HG03196 (cell line): ENCODE data around the gene PTTG2.

Experiments used
- ATAC-seq: cut with Tn5 transposase; IDR thresholded peaks from one replicate; pipeline ENCODE4 v1.9.1; 2021; ENCODE audit not compliant: unreplicated experiment

PTTG2 gene

DNA sequence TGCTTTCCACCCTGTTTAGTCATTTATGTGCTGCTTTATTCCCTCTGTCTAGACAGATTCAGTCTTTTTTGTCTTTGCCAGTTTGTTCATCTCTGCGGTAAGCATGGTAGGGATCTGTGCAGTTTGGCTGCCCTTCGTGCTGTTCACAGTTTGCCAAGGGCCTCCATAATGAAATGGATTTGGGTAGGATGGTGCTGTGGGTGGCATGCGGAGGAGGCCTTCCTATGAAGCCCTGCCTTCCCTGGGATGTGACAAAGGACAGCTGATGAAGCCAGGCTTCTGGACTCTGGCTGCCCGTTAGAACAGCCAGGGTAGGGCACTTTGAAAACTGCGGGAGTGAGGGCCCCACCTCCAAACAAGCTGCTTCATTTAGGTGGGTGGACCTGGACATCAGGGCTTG is 47.4 kb downstream of the PTTG2 start:
- ATAC-seq = no peak

DNA sequence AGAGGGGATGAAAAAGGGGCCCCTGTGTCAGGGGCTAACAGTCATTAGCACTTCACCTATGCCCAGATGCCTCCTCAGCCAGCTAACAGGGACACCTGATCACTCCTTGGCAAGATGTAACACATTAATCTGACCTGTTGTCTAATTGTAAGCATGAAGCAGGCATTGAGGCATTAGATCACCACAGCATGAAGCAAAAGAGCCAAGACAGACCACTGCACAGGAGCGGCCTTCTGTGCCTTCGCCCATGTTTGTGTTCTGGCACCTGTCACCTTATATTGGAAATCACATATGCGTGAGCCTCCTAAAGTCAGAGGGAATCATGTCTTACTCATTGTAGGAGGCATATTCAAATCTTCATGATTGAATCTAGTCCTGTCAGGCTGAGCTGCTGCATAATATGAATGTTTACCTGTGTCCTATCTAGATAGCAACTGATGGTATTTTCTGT is 48.4 kb downstream of the PTTG2 start:
- no peak for ATAC-seq

GRCh38 chr4:38009421-38009820 is 49.2 kb downstream of the PTTG2 start:
- no peak for ATAC-seq

DNA sequence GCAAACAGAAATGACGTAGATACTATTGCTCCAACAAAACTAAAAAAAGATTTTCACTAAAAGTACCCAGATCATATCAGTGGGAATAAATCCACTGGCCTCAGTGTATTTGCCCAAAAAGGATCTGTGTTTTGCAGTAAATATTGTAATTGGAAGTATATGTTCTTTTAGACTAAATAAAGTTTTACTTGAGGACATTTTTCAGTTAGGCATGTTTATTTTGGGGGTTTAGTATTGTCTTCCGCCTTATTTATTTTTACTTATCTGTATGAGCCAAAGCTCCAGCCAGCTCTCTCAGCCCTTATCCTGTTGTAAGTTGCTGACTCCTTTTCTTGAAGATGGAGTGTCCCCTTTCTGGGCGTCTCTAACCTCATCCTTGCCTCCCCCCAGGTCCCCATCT is 49.8 kb downstream of the PTTG2 start:
- no peak for ATAC-seq
